IPS-18c (cell line): ENCODE data around the gene LDAH.

ENCODE experiments used
- H3K4me3 ChIP-seq: 2 replicates; pipeline ENCODE4 v1.7.0; 2013; ENCODE audit warnings: low read depth, mild to moderate bottlenecking, low read length, moderate library complexity; ENCODE audit not compliant: insufficient read depth
- H3K9me3 ChIP-seq: one replicate; pipeline ENCODE4 v1.6.1; 2013; ENCODE audit warnings: mild to moderate bottlenecking, low read length, moderate library complexity; ENCODE audit not compliant: control insufficient read depth, insufficient read depth

LDAH gene

DNA sequence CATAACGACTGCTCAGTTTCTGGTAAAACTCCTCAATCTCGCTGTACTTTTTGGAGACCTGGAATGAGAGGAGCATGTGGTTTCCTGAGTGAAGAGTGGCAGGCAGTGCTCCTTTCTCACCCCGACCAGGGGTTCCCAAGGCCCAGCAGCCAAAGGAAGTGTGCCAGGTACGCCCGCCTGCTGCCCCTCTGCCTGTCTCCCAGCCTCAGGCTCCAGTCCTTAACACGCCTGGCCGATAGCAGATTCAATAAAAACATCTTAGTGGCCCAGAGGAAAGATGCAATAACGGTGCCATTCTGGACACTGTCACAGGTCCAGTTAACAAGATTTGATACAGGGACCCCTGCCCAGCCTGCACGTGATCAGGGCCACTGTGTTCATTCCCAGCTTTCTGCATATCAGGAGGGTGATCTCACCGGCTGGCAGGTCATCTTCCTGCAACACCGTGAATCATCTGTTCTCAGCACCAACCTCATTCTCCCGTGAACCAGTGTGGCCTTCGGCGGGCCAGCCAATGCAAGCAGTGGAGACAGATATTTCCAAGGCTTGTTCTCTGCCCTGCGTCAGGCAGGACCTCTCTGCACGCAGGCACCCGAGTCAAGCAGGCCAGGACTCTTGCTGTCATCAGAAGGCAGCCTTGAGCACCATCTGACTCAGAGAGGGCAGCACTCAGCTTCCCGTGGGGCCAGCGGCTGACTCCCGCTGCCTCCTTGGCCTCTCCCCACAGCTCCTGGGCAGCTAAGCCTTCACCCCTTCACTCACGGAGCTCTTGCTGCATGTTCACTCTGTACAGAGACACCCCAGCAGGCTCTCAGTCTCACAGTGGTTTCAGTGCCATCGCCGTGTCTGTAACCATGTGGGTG lies 181.5 kb downstream of the LDAH start:
- H3K4me3 ChIP-seq, result no peak overlapping the region
- no peaks in the 10 kb centered on the region for H3K9me3 ChIP-seq

DNA sequence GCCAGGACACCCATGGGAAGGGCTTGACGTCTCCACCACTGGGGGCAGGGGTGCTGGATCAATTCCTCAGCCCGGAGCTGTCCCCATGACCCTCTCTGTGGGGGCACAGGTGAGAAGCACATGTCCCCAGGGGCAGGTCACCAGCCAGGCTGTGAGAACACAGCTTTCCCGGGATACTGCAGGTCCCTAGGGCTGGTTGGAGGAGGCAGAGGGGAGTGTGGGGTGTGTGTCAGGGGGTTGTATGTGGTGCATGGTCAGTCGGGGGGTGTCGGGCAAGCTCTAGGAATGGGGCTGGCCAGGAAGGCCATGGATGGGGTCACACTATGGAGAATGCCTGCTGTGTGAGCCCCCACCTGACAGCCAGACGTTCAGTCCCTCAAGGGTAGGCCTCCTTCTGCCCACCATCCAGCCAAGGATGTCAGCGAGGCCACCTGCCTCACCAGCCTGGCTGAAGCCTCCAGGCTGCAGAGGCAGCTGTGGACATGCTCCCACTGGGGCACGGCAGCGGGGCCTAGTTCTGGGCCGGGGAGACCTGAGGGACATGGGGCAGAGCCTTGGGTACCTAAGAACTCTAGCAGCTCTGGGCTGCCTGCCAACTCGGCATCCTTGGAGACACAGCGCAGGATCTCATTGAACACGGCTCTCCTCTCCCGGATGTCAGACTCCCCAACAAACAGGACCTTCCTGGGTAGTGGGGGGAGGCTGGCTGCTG lies 182.3 kb downstream of the LDAH start:
- no peak overlapping the region for H3K4me3 ChIP-seq
- no peaks in the 10 kb centered on the region for H3K9me3 ChIP-seq

DNA sequence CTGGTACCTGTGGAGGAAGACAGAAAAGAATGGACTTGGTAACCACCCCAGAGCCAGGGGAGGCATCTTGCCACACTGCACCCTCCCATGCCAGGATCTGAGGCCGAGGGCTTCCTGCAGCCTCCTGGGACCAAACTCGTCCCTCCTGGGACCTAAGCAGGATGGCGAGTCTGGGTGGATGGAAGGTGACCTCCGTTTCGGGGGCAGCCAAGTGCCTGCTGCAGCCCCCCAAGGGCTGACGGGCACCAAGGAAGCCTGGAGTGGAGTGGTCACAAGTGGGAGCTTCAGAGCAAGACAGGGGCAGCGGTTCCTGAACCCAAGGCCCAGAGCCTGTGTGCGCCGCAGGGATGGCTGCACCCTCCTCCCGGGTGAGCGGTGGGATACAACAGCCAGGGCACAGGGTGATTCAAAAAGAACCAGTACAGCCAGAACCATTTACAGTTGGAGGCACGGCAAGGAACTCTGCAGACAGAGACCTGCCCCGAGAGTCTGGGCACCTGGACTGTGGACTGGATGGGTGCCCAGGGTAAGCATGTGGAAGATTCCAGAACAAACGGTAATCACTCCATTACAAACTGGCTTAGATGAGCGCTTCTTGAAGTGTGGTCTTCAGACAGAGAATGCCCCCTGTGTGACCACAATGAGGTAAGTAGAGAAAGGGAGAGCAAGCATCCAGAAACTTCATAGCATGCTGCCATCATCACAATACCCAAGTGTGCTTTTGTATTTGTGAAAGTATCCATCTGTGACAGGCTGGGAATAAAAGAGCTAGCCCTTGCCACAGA lies 184.1 kb downstream of the LDAH start:
- Histone ChIP-seq H3K4me3 (no peak overlapping the region), H3K9me3 (no peaks in the 10 kb centered on the region)

DNA sequence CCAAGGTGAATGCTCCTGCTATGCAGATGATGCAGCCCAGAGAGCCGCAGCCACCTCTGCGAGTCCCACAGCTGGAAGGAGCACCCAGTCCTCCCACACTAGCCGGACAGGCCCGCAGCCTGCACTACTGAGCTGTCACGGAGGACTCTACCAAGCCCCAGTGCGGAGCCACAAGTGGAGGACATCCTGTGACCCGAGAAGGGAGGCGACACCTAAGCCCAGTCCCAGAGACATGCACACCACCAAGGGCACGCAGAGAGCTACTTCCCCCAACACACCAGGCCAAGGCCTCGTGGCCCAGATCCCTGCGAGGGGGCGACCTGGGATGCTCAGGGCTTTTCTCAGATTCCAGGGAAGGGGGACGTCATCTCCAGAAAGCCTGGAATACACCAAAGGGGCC lies 184.9 kb downstream of the LDAH start:
- Histone ChIP-seq H3K4me3 (no peak overlapping the region), H3K9me3 (no peaks in the 10 kb centered on the region)

DNA sequence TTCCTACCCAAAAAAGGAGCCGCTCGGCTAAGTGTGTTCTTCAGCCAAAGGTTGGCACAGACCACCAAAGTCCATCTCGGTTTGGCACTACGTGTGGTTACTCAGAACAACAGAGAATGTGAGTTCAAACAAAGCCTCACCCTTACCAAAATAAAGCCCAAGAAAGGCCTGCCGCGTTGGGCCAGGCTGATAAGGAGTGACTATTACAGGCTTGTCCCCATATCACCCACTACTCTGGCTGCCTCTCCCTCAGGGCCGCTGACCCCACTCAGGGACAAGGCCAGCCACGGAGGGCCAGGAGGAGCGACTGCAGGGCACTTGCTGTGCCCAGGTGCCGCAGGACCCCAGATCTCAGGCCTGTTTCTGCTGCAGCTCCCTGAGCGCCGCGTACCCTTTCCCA lies 185.8 kb downstream of the LDAH start:
- Histone ChIP-seq H3K4me3 (no peak overlapping the region), H3K9me3 (no peaks in the 10 kb centered on the region)

DNA sequence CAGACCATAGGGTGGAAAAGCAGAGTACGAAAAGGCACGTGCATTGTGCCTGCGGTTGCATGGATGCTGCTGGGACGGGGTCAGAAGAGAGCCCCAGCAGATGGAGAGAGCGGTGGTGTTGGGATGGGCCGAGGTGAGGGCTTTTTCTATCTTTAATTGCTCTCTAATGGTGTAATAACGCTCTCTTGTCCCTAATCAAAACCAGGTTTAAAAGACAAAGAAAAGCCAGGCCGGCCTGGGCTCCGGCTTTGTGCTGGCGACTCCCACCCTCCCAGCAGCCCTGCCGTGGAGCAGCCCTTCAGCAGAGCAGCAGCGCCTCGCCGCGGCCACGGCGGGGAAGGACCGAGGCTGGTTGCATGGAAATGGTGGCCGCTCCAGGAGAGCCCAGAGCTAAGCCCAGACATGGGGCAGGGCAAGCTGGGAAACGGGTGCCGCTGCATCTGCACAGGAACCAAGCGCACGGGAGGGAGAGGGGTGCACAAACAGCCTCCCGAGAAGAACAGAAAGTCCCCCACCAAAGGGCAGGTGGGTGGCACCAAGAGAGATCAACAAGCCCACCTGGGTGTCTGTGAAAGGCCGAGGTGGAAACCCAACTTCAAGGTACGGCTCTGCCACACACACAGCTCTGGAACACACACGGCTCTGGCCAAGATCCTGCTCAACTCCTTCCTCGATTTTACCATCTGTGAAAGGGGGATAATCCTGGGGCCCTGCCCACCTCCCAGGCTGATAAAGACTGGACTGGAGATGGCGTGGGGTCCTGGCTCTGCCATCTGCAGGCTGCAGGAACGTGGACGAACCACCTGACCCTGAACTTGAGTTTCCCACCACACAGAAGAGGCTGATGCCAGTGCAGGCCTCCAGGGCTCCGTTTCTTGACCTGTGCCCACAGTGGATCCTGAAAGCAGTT lies 187.0 kb downstream of the LDAH start:
- Histone ChIP-seq H3K9me3 (no peaks in the 10 kb centered on the region), H3K4me3 (no peak overlapping the region)

DNA sequence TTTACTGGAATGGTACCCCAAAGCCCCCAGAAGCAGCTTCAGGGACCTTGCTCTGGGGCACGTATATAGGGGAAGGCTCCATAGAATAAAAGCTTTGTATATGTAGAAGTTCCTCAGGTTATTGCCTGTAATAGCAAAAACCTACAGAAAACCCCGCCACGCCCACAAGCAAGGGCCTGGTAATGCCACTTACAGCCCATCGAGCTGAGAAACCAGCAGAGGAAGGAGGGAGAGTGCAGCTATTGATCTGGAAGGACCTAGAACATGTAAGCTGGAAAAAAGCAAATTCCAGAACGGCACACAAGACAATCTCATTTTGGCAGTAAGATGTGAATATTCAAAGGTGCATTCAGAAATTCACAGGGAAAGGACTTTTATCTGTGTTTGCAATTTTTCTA lies 187.8 kb downstream of the LDAH start:
- H3K9me3 ChIP-seq, result no peaks in the 10 kb centered on the region
- H3K4me3 ChIP-seq, result no peak overlapping the region

DNA sequence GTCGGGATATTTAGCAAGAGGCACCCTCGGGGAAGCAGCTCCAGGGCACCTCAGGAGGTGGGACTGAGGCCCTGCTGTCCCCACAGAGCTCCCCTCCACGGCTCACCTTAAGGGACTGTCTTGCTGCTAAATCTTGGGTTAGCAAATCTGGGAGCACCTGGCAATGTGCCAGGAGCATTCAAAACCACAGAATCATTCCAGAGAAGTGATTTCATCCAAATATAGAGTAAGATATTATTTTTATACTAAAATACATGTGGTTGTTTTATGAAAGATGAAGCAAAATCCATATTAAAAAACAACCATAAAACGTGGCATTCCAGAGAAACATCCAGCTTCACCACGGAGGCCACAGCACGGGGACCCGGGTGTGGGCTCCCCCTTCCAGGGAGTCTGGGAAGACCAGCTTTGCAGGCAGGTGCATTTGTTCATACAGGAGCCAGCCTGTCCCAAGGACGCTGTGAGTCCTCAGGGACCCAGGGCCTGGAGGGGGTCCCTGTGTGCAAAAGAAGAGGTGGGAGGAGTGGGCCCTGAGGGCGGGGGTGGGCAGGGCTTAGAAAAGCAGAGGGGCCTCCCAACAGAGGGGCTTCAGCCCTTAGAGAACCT lies 188.3 kb downstream of the LDAH start:
- Histone ChIP-seq H3K4me3 (no peak overlapping the region), H3K9me3 (no peaks in the 10 kb centered on the region)
